Astrocyte of the cerebellum (primary cell): ENCODE results near the gene TINAGL1.
A peak's percentile ranks its signal among the peaks of the same experiment; 100 is the strongest.

Experiments
- DNase-seq: peaks from one replicate; pipeline ENCODE4 v3.0.0-alpha.2; 2011; ENCODE audit warnings: low read depth
- H3K4me3 ChIP-seq: 2 replicates; pipeline ENCODE4 v1.5.1; 2011; ENCODE audit warnings: mild to moderate bottlenecking, low read depth, low read length, moderate library complexity
- in situ Hi-C: cut with HindIII; loops from 2 replicates; pipeline ENCODE4 v1.10.0; 2017; ENCODE audit warnings: low sequenced_read_pairs
- TF ChIP-seq, protein P1 (sequence below): IDR thresholded peaks from 2 replicates; pipeline ENCODE4 v1.5.1; 2012; ENCODE audit warnings: low read length, low read depth, moderate library complexity, mild to moderate bottlenecking; ENCODE audit errors: missing control alignments

Gene TINAGL1

DNA sequence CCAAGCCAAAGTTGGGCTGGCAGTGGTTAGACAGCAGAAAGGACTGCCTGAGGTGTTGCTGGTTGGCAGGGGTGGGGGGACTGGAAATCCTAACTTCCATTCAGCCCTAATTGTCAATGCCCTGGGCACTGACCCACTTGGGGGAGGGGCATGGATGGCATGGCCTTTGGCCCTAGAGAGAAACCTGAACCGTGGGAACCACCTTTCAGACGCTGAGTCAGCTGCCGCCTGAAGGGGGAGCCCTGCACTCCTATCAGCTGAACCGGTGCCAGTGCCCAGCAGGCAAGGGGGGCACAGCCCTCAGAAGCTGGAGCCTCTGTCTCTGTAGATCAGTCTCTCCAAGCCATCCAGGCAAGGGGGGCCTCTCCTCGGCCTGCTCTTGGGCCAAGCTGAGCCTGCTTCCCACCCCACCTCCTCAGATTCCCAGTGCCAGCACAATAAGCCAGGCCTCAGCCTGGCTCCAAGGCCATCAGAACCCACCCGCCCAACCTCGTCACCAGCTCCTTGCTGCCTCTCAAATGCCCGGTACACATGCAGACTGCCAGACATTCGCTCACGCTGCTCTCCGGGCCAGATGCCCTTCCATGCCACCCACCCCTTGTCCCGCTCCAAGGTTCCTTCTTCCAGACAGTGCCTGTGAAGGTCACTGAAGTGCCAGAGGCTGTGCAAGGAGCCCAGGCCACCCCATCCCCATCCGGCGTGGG is 11.6 kb downstream of the TINAGL1 start:
- H3K4me3 ChIP-seq: no peak overlapping the region
- no peak for DNase-seq
- in situ Hi-C loops: no loop called here
- TF ChIP-seq, protein P1, sequence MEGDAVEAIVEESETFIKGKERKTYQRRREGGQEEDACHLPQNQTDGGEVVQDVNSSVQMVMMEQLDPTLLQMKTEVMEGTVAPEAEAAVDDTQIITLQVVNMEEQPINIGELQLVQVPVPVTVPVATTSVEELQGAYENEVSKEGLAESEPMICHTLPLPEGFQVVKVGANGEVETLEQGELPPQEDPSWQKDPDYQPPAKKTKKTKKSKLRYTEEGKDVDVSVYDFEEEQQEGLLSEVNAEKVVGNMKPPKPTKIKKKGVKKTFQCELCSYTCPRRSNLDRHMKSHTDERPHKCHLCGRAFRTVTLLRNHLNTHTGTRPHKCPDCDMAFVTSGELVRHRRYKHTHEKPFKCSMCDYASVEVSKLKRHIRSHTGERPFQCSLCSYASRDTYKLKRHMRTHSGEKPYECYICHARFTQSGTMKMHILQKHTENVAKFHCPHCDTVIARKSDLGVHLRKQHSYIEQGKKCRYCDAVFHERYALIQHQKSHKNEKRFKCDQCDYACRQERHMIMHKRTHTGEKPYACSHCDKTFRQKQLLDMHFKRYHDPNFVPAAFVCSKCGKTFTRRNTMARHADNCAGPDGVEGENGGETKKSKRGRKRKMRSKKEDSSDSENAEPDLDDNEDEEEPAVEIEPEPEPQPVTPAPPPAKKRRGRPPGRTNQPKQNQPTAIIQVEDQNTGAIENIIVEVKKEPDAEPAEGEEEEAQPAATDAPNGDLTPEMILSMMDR: peak; percentile 70

DNA sequence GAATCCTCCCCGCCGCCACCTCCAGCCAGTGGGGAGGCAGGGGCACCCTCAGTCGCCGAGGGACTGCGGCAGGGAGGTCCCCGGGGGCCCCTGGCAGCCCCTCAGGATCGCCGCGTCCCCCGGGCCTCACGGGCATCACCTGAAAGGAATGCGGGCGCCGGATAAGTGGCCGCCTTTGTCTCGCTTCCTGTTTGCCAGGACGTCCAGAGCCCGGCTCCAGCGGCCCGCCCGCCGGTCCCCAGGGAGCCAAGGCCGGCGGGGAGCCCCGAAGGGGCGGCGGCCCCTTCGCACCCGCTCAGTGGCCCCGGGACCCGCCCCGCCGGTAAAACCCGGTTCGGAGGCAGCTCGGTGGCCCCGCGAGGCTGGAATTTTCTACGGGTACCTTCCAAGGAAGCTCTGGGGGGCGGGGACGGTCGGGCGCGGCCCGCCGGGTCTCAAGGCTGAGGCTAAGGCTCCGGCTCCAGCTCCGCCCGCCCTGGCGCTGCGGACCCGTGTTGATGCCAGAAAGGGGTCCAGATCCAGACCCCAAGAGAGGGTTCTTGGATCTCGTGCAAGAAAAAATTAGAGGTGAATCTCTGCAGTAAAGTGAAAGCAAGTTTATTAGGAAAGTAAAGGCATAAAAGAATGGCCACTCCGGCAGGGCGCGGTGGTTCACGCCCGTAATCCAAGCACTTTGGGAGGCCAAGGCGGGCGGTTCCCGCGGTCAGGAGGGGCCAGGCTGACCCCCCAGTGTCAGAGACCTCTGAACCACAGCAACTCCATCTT is 12.6 kb downstream of the TINAGL1 start:
- TF ChIP-seq, protein P1: no peak
- in situ Hi-C loops: no loop called here

DNA sequence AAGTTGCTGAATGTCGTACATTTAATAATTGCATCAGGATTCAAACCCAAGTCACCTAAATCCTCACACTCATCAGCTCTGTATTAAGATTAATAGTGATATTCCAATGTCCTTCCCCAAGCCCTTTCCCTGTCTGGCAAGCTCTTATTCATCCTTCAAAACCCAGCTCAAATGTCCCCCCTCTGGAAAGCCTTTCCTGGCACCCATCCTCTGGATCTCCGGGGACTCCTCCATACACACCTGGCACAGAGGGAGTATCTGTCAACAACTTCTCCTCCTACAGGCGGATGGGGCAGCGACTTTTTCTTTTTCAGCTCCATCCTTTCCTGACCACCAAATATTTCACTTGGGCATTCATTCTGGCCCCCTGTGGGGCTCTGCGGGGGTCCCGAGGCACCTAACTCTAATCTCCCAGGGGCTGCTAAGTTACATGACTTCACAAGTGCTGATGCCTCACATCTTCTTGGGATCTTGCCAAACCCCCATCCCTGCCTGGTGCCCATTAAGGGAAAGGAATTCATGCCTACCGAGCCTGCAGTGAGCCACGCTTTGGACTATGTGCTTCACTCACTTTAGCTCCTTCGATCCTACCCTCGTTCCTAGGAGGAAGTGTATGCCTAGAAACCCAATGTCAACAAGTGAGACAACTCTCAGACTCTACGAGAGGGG is 15.2 kb downstream of the TINAGL1 start:
- DNase-seq: no peak
- in situ Hi-C loops: no loop called here
- H3K4me3 ChIP-seq: no peak overlapping the region
- TF ChIP-seq, protein P1: no peak

More for the DNA sequence above, 12.6 kb downstream of the TINAGL1 start:
- peak overlapping the region; percentile 18 for H3K4me3 ChIP-seq
- no peak for DNase-seq

DNA sequence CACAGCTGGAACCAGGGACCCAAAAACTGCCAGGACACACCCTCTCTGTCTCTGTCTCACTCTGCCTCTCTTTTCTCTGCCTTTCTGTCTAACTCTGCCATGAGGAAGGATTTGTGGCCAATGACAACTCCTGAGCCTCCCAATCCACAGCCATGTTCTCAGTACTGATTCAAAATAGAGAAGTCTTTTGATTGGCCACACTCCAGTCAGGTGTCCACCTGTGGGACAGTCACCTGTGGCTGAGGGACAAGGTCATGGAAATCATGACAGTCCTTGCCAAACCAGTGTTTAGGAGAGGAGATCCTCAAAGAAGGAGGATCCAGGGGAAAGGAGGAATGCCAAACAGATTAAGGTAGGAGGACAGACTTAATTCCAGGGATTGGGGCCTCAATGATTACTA is 15.8 kb downstream of the TINAGL1 start:
- TF ChIP-seq, protein P1: no peak
- in situ Hi-C loops: no loop called here
- no peak overlapping the region for H3K4me3 ChIP-seq
- DNase-seq: no peak

DNA sequence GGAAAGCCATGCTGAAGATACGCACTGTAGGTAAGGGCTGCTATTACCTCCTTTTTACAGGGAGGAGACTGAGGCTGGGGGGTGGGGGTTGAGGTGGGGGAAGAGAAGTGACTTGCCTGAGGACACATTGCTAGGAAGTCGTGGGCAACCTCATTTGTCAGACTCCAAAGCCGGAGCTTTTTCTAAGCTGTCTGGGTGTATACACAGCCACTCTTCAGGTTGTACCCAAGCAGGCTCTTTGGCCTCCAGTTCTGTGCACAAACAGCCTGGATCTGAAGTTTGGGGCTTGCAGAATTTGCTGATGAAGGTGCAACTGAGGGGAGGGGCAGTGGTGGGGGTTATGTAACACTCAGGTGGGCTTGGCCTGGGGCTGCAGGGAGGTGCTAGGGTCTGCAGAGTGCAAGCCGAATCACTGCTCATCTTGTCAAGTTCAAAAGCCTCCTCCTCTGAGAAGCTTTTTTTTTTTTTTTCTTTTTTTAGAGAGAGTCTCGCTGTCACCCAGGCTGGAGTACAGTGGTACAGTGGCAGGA is 16.9 kb downstream of the TINAGL1 start:
- in situ Hi-C loops: no loop called here
- TF ChIP-seq, protein P1: no peak
- H3K4me3 ChIP-seq: no peak overlapping the region
- DNase-seq: no peak
